ENCODE results near the gene GMIP.
A peak's percentile ranks its signal among the peaks of the same experiment; 100 is the strongest.
"Not testable (repeated sequence)": the region's sequence is repeated elsewhere in the genome, so short reads cannot be mapped to it uniquely, and the experiment has no call there.

GMIP gene

DNA sequence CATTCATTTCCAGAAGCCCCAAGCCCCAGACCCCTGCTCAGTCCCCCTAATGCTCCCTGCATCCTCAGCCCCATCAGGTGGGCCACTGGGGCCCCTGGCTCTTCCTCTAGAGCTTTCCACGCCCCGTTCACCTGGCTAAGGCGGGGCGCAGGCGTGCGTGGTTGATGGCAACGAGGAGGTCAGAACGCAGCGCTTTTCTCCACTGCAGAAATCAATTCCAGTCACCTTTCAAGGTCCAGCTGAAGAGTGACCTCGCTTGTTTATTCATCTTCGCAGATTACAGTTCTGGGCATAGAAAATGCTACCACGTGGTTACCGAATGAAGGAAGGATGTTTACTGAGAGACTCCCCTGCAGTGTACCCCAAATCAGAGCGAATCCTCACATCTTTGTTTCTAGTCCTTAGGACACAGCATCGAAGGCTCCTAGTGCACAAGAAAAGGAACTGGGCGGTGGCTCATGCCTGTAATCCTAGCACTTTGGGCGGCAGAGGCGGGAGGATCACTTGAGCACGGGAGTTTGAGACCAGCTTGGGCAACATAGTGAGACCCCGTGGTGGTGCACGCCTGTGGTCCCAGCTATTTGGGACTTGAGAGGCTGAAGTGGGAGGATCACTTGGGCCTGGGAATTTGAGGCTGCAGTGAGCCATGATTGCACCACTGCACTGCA is 24.1 kb downstream of the GMIP start:
- no peak for DNase-seq (ENCODE audit: low read depth, low spot score)
- peak overlapping the region; percentile 52 for H3K4me3 ChIP-seq (ENCODE audit: low read length)

DNA sequence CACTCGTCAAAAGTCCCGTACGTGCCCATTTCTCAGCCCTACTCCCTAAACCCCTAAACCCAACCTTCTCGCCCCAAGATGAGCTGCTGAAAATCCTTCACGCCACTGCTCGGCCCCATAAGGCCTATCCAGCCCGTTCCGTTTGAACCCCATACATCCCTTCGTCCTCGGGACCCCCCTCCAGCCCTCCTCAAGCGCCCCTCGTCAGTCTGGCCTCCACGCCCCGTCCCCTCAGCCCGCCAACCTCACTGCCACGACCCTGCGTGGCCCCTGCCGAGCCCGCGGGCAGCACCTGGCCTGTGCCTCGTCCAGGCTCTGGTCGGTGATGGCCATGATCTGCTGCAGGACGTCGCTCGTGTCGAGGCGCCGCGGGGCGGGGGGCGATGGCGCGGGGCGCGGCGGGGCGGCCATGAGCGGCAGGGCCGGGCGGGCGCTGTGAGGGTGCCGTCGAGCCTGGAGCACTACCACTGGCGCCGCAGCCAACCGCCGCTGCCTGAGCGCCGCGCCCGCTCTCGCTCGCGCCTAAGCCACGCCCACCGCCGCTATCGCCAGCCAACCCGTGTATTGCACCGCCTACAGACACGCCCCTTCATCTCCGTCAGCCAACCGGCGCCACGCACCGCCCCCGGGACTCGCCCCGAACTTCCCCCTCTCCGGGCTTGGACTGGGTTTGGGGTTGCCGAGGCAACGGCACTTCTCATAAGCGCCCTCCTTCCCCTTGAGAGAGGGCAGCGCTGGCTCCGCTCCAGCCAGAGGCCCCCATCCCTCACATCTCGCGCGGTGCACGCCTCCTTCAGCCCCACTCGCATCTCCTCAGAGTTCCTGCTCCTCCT is 25.0 kb downstream of the GMIP start, which contains the start of gene PBX4:
PBX4 (minus strand) TSS at position 469 of the 833 bp plus-strand sequence; CDS start at position 411, 58 bp downstream.
- H3K4me3 ChIP-seq (ENCODE audit: low read length) = peak within 1 kb of the TSS; percentile 83
- peak; percentile 93 for DNase-seq (ENCODE audit: low read depth, low spot score)

DNA sequence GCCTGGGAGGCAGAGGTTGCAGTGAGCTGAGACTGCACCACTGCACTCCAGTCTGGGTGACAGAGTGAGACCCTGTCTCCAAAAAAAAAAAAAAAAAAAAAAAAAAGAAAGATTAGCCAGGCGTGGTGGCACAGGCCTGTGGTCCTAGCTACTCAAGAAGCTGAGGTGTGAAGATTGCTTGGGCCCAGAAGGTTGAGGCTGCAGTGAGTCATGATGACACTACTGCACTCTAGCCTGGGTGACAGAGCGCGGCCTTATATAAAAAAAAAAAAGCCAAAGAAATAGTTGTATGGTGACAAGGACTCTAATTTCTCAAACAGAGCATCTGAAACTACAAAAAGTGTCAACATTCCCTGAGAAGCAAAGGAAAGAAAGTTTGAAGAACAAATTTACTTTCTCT is 28.4 kb downstream of the GMIP start:
- no peak for DNase-seq (ENCODE audit: low read depth, low spot score)
- no peak overlapping the region for H3K4me3 ChIP-seq (ENCODE audit: low read length)

DNA sequence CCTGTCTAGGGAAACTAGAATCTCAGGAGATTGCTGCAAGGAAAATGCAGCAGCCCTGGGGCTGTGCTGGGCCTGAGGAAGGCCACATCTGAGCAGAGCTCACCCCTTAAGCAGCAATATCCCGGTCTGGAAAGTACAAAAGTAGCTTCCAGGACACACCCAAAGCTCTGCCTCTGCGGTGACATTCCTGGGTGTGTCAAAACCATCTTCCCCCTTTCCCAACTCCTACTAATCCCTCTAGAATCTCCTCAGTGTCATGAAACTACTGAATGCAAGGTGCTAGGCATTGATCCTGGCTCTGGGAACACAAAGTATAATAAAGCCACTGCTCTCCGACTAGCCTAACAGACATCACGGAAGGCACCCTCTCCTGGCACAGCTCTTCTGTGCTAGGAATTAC is 30.0 kb downstream of the GMIP start:
- DNase-seq (ENCODE audit: low read depth, low spot score) = no peak
- no peak overlapping the region for H3K4me3 ChIP-seq (ENCODE audit: low read length)

DNA sequence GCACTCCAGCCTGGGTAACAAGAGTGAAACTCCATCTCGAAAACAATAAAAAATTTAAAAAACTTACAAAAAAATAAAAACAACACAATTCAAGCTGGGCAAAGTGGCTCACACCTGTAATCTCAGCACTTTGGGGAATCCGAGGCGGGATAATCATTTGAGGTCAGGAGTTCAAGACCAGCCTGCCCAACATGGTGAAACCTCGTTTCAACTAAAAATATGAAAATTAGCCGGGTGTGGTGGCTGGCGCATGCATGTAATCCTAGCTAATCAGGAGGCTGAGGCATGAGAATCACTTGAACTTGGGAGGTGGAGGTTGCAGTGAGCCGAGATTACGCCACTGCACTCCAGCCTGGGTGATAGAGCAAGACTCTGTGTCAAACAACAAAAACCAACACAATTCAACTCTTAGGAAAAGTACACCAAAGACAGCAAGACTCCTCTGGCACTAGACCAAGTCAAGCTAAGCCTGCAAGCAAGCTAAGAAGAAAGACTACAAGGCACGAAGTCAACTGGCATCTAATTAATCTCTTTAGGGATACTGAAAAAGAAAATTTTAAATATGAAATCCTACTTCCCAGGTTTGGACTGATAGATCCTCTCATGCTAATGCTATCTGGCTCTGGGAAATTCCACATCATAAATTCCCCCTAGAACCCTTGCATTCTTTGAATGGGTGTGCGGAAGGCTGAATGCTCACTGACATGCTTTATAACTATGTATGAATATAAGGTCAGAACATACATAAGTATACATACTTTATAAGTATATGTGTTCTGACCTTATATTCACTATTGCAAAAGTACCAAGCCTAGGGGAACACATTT is 32.9 kb downstream of the GMIP start:
- DNase-seq (ENCODE audit: low read depth, low spot score) = no peak
- H3K4me3 ChIP-seq (ENCODE audit: low read length) = no peak overlapping the region

DNA sequence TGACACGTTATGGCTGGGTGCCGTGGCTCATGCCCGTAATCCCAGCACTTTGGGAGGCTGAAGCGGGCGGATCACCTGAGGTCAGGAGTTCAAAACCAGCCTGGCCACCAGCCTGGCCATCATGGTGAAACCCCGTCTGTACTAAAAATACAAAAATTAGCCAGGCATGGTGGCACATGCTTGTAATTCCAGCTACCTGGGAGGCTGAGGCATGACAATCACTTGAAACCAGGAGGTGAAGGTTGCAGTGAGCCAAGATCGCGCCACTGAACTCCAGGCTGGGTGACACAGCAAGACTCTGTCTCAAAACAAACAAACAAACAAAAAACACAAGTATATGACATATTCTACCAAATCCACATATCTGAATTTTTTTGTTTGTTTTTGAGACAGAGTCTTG is 36.8 kb downstream of the GMIP start:
- H3K4me3 ChIP-seq (ENCODE audit: low read length) = peak overlapping the region; percentile 18; the same call in 1 of the 2 replicates
- DNase-seq (ENCODE audit: low read depth, low spot score) = not testable (repeated sequence)

DNA sequence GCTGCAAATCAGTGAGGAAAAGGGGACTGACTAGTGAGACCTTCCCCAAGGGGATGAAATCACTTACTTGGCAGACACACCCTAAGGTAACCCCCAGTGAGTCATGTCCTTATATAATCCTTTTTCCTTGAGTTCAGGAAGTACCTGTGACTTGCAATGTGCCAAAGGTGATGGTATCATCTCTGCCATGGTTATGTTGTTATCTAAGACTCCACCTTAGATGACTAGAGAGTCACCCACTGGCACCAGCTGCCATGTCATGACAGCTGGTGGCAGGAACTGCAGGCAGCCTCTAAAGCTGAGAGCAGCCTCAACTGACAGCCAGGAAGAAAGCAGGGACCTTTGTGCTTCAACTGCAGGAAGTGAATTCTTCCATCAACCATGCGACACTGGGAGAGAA is 37.4 kb downstream of the GMIP start:
- peak overlapping the region; percentile 18; the same call in 1 of the 2 replicates for H3K4me3 ChIP-seq (ENCODE audit: low read length)
- peak; percentile 86 for DNase-seq (ENCODE audit: low read depth, low spot score)

DNA sequence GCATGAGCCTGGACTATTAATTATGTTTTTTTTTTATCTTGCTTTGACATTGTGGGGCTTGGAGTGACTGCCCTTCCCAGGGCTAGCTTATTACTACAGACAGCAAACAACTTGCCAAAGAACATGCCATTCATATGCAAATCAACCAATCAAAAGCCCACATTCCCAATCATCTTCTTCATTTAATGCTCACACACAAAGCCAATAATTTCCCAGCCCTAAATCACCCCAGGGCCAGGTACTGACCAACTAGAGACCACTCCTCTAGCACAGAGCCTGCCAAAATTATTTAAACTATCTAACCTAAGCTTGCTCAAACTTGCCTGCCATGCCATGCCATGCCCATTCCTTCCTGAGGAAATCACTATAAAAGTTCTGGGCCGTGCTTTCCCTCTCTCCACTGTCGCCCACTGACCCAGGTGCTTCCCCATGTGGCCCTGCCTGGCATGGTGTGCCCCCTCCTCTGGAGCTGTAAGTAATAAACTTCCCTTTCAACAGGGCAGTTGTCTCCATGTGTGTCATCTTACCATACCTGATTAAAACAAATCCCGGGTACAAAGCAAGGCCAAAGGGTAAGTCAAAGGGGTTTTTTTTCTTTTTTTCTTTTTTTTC is 40.6 kb downstream of the GMIP start:
- no peak for DNase-seq (ENCODE audit: low read depth, low spot score)
- H3K4me3 ChIP-seq (ENCODE audit: low read length) = no peak overlapping the region

DNA sequence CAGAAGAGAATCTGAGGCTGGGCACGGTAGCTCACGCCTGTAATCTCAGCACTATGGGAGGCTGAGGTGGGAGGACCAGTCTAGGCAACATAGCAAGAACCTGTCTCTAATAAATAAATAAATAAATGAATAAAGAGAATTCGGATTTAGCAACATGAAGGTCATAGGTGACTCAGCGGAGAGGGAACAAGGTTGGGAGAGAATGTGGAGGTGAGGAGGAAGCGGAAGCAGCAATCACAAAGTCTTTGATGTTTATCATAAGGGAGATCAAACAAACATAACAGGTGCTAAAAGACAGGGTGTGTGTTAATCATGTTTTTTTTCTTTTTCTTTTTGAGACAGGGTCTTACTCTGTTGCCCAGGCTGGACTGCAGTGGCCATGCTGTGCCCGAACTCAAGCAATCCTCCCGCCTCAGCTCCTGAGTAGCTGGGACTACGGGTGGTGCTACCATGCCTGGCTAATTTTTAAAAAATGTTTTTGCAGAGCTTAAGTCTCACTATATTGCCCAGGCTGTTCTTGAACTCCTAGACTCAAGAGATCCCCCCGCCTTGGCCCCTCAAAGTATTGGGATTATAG is 41.2 kb downstream of the GMIP start:
- H3K4me3 ChIP-seq (ENCODE audit: low read length) = peak overlapping the region; percentile 12; the same call in 1 of the 2 replicates
- peak; percentile 85 for DNase-seq (ENCODE audit: low read depth, low spot score)

DNA sequence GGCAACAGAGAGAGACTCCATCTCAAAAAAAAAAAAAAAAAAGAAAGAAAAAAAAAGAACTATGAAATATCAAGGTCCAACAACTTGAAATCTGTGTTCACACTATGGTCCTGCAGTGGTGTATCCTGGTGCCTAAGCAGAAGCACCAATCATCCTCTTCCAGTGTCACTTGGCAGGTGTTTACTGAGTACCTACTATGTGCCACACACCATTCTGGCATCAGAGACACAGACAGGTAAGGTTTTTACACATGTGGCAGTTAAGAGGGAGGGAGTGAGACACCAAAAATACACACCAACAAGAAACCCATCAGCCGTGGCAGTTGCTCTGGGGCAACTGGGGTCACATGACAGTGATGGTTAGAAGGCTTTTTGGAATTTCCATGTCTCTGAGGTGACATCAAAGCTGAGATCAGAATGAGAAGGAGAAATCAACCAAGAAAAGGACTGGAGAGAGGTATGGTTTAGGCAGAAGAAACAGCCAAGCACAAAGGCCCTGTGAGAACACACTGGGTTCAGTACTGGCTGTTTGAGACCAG is 42.6 kb downstream of the GMIP start:
- H3K4me3 ChIP-seq (ENCODE audit: low read length) = no peak overlapping the region
- no peak for DNase-seq (ENCODE audit: low read depth, low spot score)

DNA sequence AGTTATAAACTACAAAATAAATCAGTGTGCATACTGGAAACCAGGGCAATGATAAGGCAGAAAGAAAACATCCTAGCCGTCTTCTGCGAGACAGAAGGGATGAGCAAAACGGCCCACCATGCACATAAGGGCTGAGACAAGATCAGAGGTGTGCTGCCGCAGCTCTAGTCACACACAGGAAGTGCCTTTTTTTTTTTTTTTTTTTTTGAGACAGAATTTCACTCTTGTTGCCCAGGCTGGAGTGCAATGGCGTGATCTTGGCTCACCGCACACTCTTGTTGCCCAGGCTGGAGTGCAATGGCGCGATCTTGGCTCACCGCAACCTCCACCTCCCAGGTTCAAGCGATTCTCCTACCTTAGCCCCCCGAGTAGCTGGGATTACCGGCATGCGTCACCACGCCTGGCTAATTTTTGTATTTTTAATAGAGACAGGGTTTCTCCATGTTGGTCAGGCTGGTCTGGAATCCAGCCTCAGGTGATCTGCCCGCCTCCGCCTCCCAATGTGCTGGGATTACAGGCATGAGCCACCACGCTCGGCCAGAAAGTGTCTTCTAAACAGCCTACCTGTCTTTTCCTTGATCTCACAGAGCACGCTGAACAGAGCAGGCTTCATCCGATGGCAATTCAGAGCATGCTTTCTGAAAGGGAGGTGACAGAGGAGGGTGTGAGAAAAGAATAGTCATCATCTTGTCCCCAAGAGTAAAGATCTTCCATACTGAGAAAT is 44.6 kb downstream of the GMIP start:
- H3K4me3 ChIP-seq (ENCODE audit: low read length) = peak overlapping the region; percentile 23
- peak; percentile 81 for DNase-seq (ENCODE audit: low read depth, low spot score)

DNA sequence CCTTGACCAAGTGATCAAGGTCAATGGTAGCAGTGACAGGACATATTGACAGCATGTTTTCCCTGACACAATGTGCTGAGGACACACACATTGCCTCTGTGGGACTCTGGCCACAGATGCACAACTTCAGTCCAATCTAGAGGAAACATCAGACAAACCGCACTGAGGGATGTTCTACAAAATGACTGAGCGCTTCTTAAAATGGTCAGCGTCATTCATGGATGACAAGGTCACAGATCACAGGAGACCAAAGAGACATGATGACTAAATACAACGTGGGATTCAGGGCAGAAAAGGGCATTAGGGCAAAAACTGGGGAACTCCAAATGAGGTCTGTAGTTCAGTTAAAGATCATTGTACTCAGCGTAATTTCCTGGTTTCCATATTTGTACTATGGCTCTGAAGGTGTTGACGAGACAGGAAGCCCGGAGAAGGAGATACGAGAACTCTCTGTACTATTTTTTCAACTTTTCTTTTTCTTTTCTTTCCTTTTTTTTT is 45.6 kb downstream of the GMIP start:
- DNase-seq (ENCODE audit: low read depth, low spot score) = no peak
- H3K4me3 ChIP-seq (ENCODE audit: low read length) = no peak overlapping the region

DNA sequence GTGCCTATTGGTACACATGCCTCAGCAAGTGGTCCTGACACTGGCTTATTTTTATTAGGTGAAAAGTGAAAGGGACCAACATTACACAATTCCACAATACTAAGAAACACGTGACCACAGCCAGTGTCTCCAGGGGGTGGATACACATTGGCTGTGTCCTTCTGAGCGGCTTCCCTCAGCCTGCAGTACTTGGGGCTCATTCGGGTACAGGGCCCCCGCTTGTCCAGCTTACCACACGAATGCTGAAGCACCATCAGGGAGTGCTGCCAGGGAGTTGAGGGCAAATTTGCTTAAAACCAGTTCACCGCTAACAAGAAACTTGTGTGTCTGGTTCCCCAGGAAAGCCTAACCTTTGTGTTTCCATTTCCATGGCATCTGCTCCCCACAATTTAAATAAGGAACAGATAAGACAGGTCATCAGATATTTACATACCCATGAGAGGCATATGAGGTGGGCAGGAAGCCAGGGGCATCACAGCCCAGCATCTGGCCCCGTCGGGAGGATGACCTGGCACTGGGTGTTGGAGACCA is 48.2 kb downstream of the GMIP start:
- DNase-seq (ENCODE audit: low read depth, low spot score) = no peak
- H3K4me3 ChIP-seq (ENCODE audit: low read length) = no peak overlapping the region

DNA sequence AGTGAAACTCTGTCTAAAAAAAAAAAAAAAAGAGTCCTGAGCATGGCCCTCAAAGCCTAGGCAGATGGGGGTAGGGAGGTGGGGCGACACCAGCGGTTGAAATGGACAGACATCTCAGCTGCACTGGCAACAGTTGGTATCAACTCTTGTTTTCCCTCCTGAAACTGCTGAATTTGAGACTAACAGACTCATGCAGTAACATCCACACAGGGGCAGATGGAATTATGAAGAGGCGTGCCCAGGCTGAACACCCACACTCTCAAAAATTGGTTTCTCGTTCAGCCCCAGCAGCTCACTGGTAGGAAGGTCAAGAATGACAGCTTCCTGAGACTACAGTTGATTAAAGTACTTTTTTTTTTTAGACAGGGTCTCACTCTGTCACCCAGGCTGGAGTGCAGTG is 49.1 kb downstream of the GMIP start:
- no peak overlapping the region for H3K4me3 ChIP-seq (ENCODE audit: low read length)
- no peak for DNase-seq (ENCODE audit: low read depth, low spot score)

DNA sequence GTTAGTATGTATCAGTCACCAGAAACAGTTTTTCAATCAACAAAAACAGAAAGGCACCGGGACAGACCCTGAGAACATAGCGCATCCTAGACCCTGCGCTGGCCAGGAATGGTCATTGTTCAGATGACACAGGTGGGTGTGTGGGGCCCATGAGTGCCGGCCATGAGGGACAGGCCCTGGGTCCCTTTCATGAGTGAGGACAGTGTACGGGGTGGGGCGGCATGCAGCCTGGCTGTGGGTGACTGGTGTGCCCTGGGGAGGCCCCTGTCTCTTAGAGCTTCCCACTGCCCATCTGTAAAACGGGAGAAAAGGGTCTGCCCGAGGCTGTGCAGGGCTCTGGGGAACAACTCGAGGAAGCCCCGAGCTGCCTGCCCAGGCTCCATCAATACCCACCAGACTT is 50.8 kb downstream of the GMIP start:
- no peak overlapping the region for H3K4me3 ChIP-seq (ENCODE audit: low read length)
- DNase-seq (ENCODE audit: low read depth, low spot score) = no peak

DNA sequence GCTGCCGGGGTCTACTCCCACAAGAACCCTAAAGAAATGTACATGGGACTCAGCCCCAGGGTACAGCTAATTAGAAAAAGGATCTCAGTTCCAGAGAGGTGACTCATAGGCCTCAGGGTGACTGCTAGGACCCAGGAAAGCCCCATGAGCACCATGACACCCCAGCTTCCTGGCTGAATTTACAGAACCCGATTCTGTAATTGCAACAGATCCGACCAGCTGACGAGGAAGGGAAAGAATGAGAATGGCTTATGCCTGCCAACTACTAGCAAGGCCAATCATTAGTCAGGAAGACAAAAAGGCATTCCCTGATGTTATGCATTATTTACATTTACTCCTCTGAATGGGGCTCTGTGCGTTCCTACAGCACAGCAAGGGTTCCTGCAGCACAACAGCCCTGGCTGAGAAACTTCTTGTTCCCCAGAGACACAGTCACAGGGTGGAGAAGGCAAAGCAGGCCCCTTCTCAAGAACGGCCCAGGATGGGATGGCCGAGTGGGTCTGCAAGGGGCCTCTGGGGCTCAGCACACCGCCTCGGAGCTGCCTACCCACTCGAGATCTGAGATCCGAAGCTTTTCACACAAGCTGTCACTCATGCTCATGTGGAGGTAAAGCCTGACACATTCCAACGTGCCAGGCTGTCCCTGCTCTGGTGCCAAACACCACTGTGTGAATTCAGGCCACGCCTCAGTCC is 52.2 kb downstream of the GMIP start:
- no peak for DNase-seq (ENCODE audit: low read depth, low spot score)
- no peak overlapping the region for H3K4me3 ChIP-seq (ENCODE audit: low read length)

DNA sequence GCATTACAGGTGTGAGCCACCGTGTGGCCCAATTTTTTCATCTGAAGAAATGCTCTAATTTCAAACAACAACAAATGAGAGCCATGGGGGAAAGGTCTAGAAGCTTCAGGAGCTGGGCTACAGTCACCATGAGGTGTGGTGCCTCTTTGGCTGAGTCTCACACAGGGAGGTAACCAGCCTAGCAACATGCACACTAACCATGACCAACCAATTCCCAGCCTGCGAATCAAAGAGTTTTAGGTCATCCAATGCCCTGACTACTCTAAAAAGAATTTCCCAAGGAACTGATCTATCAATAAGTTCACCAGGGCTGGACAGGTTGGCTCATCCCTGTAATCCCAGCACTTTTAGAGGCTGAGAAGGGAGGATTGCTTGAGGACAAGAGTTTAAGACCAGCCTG is 54.9 kb downstream of the GMIP start:
- H3K4me3 ChIP-seq (ENCODE audit: low read length) = no peak overlapping the region
- DNase-seq (ENCODE audit: low read depth, low spot score) = no peak

Data from Jurkat, Clone E6-1 (cell line).